Endodermal cell (in vitro differentiated cells): ENCODE measurements around the gene SPINK4. TPM values are rescaled to one million over a fixed set of nuclear protein-coding genes. Genes with fewer than 3 reads are reported as not detected.

Experiments used
- DNase-seq: peaks from one replicate; pipeline ENCODE4 v3.0.0-alpha.2; 2017
- H3K27ac ChIP-seq: 2 replicates; pipeline ENCODE4 v1.5.1; 2013; ENCODE audit warnings: mild to moderate bottlenecking, low read depth, low read length, moderate library complexity
- H3K27me3 ChIP-seq: 2 replicates; pipeline ENCODE4 v1.6.1; 2013; ENCODE audit warnings: mild to moderate bottlenecking, low read length, moderate library complexity; ENCODE audit not compliant: insufficient read depth, control insufficient read depth, poor library complexity, severe bottlenecking
- H3K36me3 ChIP-seq: 2 replicates; pipeline ENCODE4 v1.7.0; 2013; ENCODE audit warnings: mild to moderate bottlenecking, low read length, moderate library complexity; ENCODE audit not compliant: control insufficient read depth, insufficient read depth
- H3K4me1 ChIP-seq: one replicate; pipeline ENCODE4 v1.7.0; 2013; ENCODE audit warnings: low read length; ENCODE audit not compliant: control insufficient read depth, insufficient read depth
- H3K4me3 ChIP-seq: 2 replicates; pipeline ENCODE4 v1.5.1; 2013; ENCODE audit warnings: mild to moderate bottlenecking, low read length, moderate library complexity
- H3K9ac ChIP-seq: 2 replicates; pipeline ENCODE4 v1.6.1; 2013; ENCODE audit warnings: mild to moderate bottlenecking, low read length, moderate library complexity; ENCODE audit not compliant: poor library complexity, severe bottlenecking; ENCODE audit errors: extremely low read depth
- H3K9me3 ChIP-seq: 2 replicates; pipeline ENCODE4 v1.6.1; 2013; ENCODE audit warnings: mild to moderate bottlenecking, low read length, moderate library complexity; ENCODE audit not compliant: control insufficient read depth
- H3K27ac Mint-ChIP-seq: 2 replicates; pipeline ENCODE4 v1.8.0; 2020; ENCODE audit warnings: mixed read lengths
- H3K27me3 Mint-ChIP-seq: 2 replicates; pipeline ENCODE4 v1.8.0; 2021; ENCODE audit warnings: mild to moderate bottlenecking, mixed read lengths; ENCODE audit not compliant: insufficient read depth
- H3K36me3 Mint-ChIP-seq: 2 replicates; pipeline ENCODE4 v1.8.0; 2020; ENCODE audit warnings: low read depth, mixed read lengths
- H3K4me1 Mint-ChIP-seq: 2 replicates; pipeline ENCODE4 v1.8.0; 2020; ENCODE audit warnings: mixed read lengths
- H3K4me3 Mint-ChIP-seq: 2 replicates; pipeline ENCODE4 v1.8.0; 2020; ENCODE audit warnings: mild to moderate bottlenecking, moderate library complexity, mixed read lengths
- H3K9me3 Mint-ChIP-seq: 2 replicates; pipeline ENCODE4 v1.8.0; 2020; ENCODE audit warnings: mild to moderate bottlenecking, mixed read lengths
- CTCF ChIP-seq: fragments of 200-600 bp; sonication (generic); conservative IDR thresholded peaks from 2 replicates; pipeline ENCODE4 v1.5.0; 2021; ENCODE audit warnings: antibody characterized with exemption, mild to moderate bottlenecking
- WGBS, 2 experiments: methylation state at CpG; one replicate each; pipeline versions ENCODE4 v1.1.5 to v1.1.7; 2013; ENCODE audit warnings: missing lambda C conversion rate in 2 of 2, mixed read lengths in 1 of 2; ENCODE audit not compliant: insufficient coverage in 1 of 2, insufficient read length in 1 of 2; 5-methylcytosine and 5-hydroxymethylcytosine counted together
- total RNA-seq, 2 donors: library from RNA; stranded (reverse); fragmentation: NEBNext Ultra II Directional in 1 of 2; extraction: Animal tissue kit (Norgen Biotek cat#: 25700) in 1 of 2; gene quantifications; 2 replicates in 1 of 2; 3 replicates in 1 of 2; pipeline ENCODE4 v1.2.1, GENCODE V29; 2021

SPINK4 gene
- total RNA-seq, 2 donors from 2014 or later = 1.3 to 1.4 TPM

GRCh38 chr9:33210006-33210715 is 29.8 kb upstream of the SPINK4 start:
- peaks cover 7% of the 10 kb centered on the region for H3K4me1 ChIP-seq
- no peak for DNase-seq

GRCh38 chr9:33211695-33212393 is 28.1 kb upstream of the SPINK4 start:
- TF ChIP-seq CTCF = no peak
- Mint-ChIP-seq H3K36me3 (no peaks in the 10 kb centered on the region), H3K9me3 (no peaks in the 10 kb centered on the region), H3K4me3 (no peak overlapping the region), H3K4me1 (peaks cover 6% of the 10 kb centered on the region), H3K27me3 (peaks cover 15% of the 10 kb centered on the region), H3K27ac (peak overlapping the region; percentile 19)
- H3K9ac ChIP-seq = no peak overlapping the region
- 61 to 90% methylated on average over 2 to 3 of the region's 3 CpGs for WGBS, 2 experiments
- peak; percentile 64 for DNase-seq
- H3K4me1 ChIP-seq = peaks cover 7% of the 10 kb centered on the region
- no peaks in the 10 kb centered on the region for H3K9me3 ChIP-seq
- H3K36me3 ChIP-seq = no peaks in the 10 kb centered on the region
- H3K4me3 ChIP-seq = no peak overlapping the region
- H3K27ac ChIP-seq = no peak overlapping the region
- peaks cover 4% of the 10 kb centered on the region for H3K27me3 ChIP-seq

More at GRCh38 chr9:33210006-33210715, 29.8 kb upstream of the SPINK4 start:
- peak; percentile 51 for TF ChIP-seq CTCF
- Mint-ChIP-seq H3K27ac (no peak overlapping the region), H3K4me1 (peaks cover 6% of the 10 kb centered on the region), H3K36me3 (no peaks in the 10 kb centered on the region), H3K27me3 (peaks cover 2% of the 10 kb centered on the region), H3K9me3 (no peaks in the 10 kb centered on the region), H3K4me3 (no peak overlapping the region)
- 83 to 93% methylated on average over 1 to 4 of the region's 4 CpGs for WGBS, 2 experiments
- no peak overlapping the region for H3K27ac ChIP-seq
- no peaks in the 10 kb centered on the region for H3K9me3 ChIP-seq
- H3K4me3 ChIP-seq = no peak overlapping the region
- no peak overlapping the region for H3K9ac ChIP-seq
- no peaks in the 10 kb centered on the region for H3K36me3 ChIP-seq
- H3K27me3 ChIP-seq = no peaks in the 10 kb centered on the region

- no peak for DNase-seq
- no peak overlapping the region for H3K4me3 Mint-ChIP-seq
- H3K4me1 Mint-ChIP-seq = peaks cover 13% of the 10 kb centered on the region
- no peaks in the 10 kb centered on the region for H3K36me3 Mint-ChIP-seq
- peak overlapping the region; percentile 26 for H3K27ac Mint-ChIP-seq
- Histone ChIP-seq H3K36me3 (no peaks in the 10 kb centered on the region), H3K4me1 (no peaks in the 10 kb centered on the region), H3K27ac (no peak overlapping the region), H3K9ac (no peak overlapping the region), H3K9me3 (no peaks in the 10 kb centered on the region), H3K4me3 (no peak overlapping the region), H3K27me3 (peaks cover 9% of the 10 kb centered on the region)
- TF ChIP-seq CTCF = no peak
- no peaks in the 10 kb centered on the region for H3K9me3 Mint-ChIP-seq
- H3K27me3 Mint-ChIP-seq = peaks cover 16% of the 10 kb centered on the region
- WGBS, 2 experiments = 90 to 95% methylated on average over 9 to 14 of the region's 14 CpGs
These were observed 19.0 kb upstream of the SPINK4 start for GRCh38 chr9:33220681-33221567.
